Cardiac fibroblast (primary cell): Measurements from ENCODE around the gene EIF2S3.

Experiments
- DNase-seq, 2 donors: peaks; one replicate each; pipeline versions ENCODE4 v3.0.0 to v3.0.0-alpha.2; 2010; ENCODE audit warnings: low read depth in 2 of 2
- H3K4me3 ChIP-seq, 2 donors: replicated peaks in 1 of 2; 1 replicate in 1 of 2; 2 replicates in 1 of 2; pipeline ENCODE4 v1.5.1; 2011; ENCODE audit warnings: low read depth in 2 of 2, low read length in 2 of 2, mild to moderate bottlenecking in 2 of 2, moderate library complexity in 1 of 2
- TF ChIP-seq, protein P1 (sequence below): IDR thresholded peaks from one replicate; pipeline ENCODE4 v1.5.1; 2011; ENCODE audit warnings: low read depth, mild to moderate bottlenecking, low read length, inconsistent platforms

Gene EIF2S3

DNA sequence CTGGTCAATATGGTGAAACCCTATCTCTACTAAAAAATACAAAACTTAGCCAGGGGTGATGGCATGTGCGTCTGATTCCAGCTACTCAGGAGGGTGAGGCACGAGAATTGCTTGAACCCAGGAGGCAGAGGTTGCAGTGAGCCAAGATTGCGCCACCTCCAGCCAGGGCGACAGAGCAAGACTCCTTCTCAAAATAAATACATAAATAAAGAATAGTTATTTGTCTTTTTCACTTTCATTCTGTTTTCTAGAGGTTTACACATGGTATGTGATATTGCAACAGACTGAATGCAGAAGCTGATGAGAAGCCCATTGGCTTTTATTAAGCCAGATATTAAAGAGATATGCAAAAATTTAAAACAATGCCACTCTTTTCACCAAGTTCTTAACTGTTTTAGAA, 35.9 kb upstream of the EIF2S3 start:
- DNase-seq = no peak
- no peak overlapping the region for H3K4me3 ChIP-seq
- TF ChIP-seq, protein P1, sequence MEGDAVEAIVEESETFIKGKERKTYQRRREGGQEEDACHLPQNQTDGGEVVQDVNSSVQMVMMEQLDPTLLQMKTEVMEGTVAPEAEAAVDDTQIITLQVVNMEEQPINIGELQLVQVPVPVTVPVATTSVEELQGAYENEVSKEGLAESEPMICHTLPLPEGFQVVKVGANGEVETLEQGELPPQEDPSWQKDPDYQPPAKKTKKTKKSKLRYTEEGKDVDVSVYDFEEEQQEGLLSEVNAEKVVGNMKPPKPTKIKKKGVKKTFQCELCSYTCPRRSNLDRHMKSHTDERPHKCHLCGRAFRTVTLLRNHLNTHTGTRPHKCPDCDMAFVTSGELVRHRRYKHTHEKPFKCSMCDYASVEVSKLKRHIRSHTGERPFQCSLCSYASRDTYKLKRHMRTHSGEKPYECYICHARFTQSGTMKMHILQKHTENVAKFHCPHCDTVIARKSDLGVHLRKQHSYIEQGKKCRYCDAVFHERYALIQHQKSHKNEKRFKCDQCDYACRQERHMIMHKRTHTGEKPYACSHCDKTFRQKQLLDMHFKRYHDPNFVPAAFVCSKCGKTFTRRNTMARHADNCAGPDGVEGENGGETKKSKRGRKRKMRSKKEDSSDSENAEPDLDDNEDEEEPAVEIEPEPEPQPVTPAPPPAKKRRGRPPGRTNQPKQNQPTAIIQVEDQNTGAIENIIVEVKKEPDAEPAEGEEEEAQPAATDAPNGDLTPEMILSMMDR = no peak

DNA sequence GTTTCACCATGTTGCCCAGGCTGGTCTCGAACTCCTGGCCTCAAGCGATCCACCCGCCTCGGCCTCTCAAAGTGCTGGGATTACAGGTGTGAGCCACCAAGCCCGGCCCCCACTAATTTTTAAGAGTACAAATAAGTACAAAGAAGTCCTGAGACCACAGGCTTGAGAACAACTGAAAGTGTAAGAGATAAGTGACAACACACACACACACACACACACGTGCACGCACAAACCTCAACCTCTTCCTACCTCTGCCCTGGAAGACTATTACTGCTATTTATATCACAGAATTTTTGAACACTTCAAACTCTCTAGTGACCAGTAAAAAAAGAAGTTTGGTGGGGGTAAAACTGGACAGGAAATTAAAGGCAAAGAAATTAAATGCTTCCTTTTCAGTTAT, 35.3 kb upstream of the EIF2S3 start:
- DNase-seq = no peak
- TF ChIP-seq, protein P1 = no peak

DNA sequence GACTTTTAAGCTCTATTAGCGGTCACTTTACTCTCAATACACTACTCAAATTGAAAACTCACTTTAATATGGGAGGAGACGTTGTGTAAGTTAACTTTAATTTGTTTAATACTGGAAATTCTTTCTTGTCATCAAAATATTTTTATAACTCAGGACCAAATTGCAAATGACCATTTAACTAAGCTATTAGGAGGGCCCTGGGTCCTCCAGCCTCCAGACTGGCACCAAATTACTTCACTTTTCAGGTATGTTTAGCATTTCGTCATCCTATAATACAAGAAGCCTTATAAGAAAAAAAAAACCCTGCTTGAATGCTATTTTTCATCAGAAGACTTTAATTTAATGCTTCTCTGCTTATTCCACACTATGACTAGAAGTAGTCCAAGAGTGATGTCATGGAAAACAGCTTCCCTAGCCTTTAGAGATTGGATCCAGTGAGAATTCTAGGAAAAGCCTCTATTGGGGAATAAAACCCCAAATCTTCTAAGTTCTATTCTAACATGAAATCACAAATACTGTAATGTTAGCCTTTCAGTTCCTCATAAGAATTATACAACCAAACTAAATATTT, 34.4 kb upstream of the EIF2S3 start:
- TF ChIP-seq, protein P1 = no peak
- no peak overlapping the region for H3K4me3 ChIP-seq
- DNase-seq = peak in 1 of 2 donors; percentile 11

More for the DNA sequence above, 35.3 kb upstream of the EIF2S3 start:
- no peak overlapping the region for H3K4me3 ChIP-seq

- TF ChIP-seq, protein P1 = no peak
- no peak for DNase-seq
- H3K4me3 ChIP-seq = peak overlapping the region; percentile 53 to 65
These were observed 31.2 kb upstream of the EIF2S3 start for GRCh38 chrX:24023544-24023943.

GRCh38 chrX:24023972-24024669, 30.6 kb upstream of the EIF2S3 start:
- peak; percentile 7 to 31 for DNase-seq
- H3K4me3 ChIP-seq = peak overlapping the region; percentile 53 to 65
- TF ChIP-seq, protein P1 = no peak

DNA sequence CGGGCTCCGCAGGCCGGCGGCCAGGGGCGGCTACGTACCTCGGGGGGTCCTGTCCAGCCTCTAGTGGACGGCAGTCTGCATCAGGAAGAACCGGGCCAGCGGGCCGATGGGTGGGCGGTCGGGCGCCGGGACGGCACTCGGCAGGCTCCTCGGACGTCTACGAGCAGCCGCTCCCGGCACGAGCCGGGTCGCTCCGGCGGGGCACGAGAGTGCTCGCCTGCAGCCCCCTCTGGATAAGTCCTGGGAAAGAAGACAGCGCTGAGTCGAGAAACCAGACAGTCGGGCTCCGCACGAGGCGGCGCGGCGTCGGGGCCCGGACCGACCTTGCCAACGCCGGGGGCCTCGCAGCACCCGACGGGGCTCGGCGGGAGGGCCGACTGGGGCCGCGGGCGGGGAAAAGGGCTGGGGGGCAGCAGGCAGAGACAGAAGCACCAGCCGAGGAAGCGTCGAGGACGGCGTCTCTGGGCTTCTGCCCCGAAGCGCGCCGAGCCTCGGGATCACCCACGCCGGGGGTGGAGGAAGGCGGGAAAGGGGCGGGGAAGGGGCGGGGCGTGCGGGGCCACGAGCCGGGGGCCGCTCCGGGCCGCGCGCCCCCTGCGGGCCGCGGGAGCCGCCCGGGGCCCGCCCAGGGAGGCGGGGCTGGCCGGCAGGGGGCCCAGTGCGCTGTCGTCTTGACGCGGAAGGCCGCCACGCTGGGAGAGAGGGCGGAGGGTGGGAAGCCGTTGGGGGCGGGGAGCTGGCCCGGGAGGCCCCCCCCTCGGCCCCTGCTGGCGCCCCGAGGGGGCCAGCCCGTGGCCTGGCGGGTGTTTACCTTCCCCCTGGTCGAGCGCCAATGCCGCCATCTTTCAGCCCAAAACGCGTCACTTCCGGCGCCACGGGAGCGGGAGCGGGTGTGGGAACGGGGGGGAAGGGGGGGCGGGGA, 29.7 kb upstream of the EIF2S3 start:
- TF ChIP-seq, protein P1 = no peak
- H3K4me3 ChIP-seq = peak overlapping the region; percentile 53 to 68
- DNase-seq = peak; percentile 89 to 96
